ENCODE data around the gene TMEM30B.

DNA sequence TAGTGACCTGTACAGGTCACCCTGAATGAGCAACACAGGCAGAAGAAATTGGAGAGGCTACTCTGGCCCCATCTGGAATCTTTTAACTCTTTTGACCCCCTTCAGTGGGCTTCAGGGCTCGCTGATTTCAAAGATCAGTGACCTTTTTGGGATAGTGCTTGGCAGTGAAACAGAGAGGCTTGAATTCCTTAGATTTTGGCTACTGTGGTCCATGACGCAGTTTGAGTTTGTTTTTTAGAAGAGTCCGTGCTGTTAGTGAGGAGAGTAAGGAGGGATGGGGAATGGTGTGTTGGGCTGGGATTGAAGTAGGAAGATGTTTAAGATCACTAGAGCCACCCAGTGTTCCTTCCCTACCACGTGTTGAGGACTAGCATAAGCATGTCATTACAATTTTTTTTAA is 16.5 kb downstream of the TMEM30B start:
- TF ChIP-seq SP1 (IDR thresholded peaks at IDR 0.05; ENCODE audit: low read depth, low read length) = no peak
- no peak for TF ChIP-seq POLR2A (IDR thresholded peaks at IDR 0.05; ENCODE audit: control extremely low read depth in 1 of 2, low read depth in 2 of 2, low read length in 2 of 2)
- TF ChIP-seq RXRA (IDR thresholded peaks at IDR 0.05; ENCODE audit: insufficient read depth, low read depth, low read length) = no peak
- no peak for TF ChIP-seq SUZ12 (IDR thresholded peaks at IDR 0.05; ENCODE audit: low read length)
- TF ChIP-seq TCF12 (IDR thresholded peaks at IDR 0.05; ENCODE audit: low read depth, low read length) = no peak
- TF ChIP-seq ZNF274 (IDR thresholded peaks at IDR 0.05; ENCODE audit: borderline replicate concordance, extremely low read depth, low read length) = no peak
- TF ChIP-seq RAD21 (IDR thresholded peaks at IDR 0.05 in 1 of 2, conservative IDR thresholded peaks at IDR 0.05 in 1 of 2; ENCODE audit: low read depth in 2 of 2, low read length in 2 of 2) = no peak
- no peak for TF ChIP-seq POLR2AphosphoS5 (IDR thresholded peaks at IDR 0.05; ENCODE audit: low read depth, low read length)

Measured in H1 (cell line).